H9 (cell line): ENCODE results near the gene NFKB1. TPM values are rescaled to one million over a fixed set of nuclear protein-coding genes. Genes with fewer than 3 reads are reported as not detected.

Experiments
- DNase-seq: peaks from one replicate; pipeline ENCODE4 v3.0.0-alpha.2; 2017
- H2AFZ ChIP-seq: one replicate; pipeline ENCODE4 v1.6.1; 2013; ENCODE audit warnings: mild to moderate bottlenecking, low read length, control low read depth, moderate library complexity
- H2AK5ac ChIP-seq: 2 replicates; pipeline ENCODE4 v1.6.1; 2013; ENCODE audit warnings: low read length, control low read depth, mixed read lengths; ENCODE audit not compliant: insufficient read length
- H2BK120ac ChIP-seq: one replicate; pipeline ENCODE4 v1.6.1; 2013; ENCODE audit warnings: low read depth, mild to moderate bottlenecking, low read length, control low read depth, inconsistent platforms; ENCODE audit not compliant: poor library complexity, severe bottlenecking
- H2BK12ac ChIP-seq: 2 replicates; pipeline ENCODE4 v1.6.1; 2013; ENCODE audit warnings: low read length, control low read depth, mixed read lengths, low read depth; ENCODE audit not compliant: insufficient read length
- H2BK15ac ChIP-seq: 2 replicates; pipeline ENCODE4 v1.6.1; 2013; ENCODE audit warnings: low read depth, low read length, control low read depth
- H2BK20ac ChIP-seq: one replicate; pipeline ENCODE4 v1.6.1; 2013; ENCODE audit warnings: low read depth, mild to moderate bottlenecking, low read length, control low read depth, inconsistent platforms; ENCODE audit not compliant: poor library complexity, severe bottlenecking
- H2BK5ac ChIP-seq: 2 replicates; pipeline ENCODE4 v1.6.1; 2013; ENCODE audit warnings: low read length, control low read depth, mixed read lengths; ENCODE audit not compliant: insufficient read length
- H3K14ac ChIP-seq: 2 replicates; pipeline ENCODE4 v1.6.1; 2013; ENCODE audit warnings: low read length, control low read depth; ENCODE audit not compliant: insufficient read depth
- H3K18ac ChIP-seq: 2 replicates; pipeline ENCODE4 v1.6.1; 2013; ENCODE audit warnings: low read depth, mild to moderate bottlenecking, mixed read lengths, low read length, control low read depth; ENCODE audit not compliant: insufficient read length
- H3K23ac ChIP-seq: 2 replicates; pipeline ENCODE4 v1.6.1; 2013; ENCODE audit warnings: low read length, control low read depth, mixed read lengths, low read depth; ENCODE audit not compliant: insufficient read length
- H3K23me2 ChIP-seq: 2 replicates; pipeline ENCODE4 v1.6.1; 2013; ENCODE audit warnings: low read depth, mild to moderate bottlenecking, mixed read lengths, low read length, control low read depth; ENCODE audit not compliant: insufficient read length, poor library complexity, severe bottlenecking
- H3K27ac ChIP-seq: 2 replicates; pipeline ENCODE4 v1.5.1; 2013; ENCODE audit warnings: low read length, control low read depth, mixed read lengths, low read depth; ENCODE audit not compliant: insufficient read length
- H3K27me3 ChIP-seq: 2 replicates; pipeline ENCODE4 v1.6.1; 2013; ENCODE audit warnings: low read length, control low read depth, inconsistent platforms; ENCODE audit not compliant: insufficient read depth
- H3K4ac ChIP-seq: 2 replicates; pipeline ENCODE4 v1.6.1; 2013; ENCODE audit warnings: low read depth, mild to moderate bottlenecking, control low read depth, inconsistent platforms, low read length, moderate library complexity
- H3K4me1 ChIP-seq: 2 replicates; pipeline ENCODE4 v1.6.1; 2013; ENCODE audit warnings: low read length, control low read depth, inconsistent platforms; ENCODE audit not compliant: insufficient read depth
- H3K4me2 ChIP-seq: 2 replicates; pipeline ENCODE4 v1.6.1; 2013; ENCODE audit warnings: low read length, control low read depth, mixed read lengths; ENCODE audit not compliant: insufficient read length, insufficient read depth
- H3K56ac ChIP-seq: 2 replicates; pipeline ENCODE4 v1.6.1; 2013; ENCODE audit warnings: low read depth, mild to moderate bottlenecking, mixed read lengths, low read length, control low read depth; ENCODE audit not compliant: insufficient read length
- H3K79me1 ChIP-seq: 2 replicates; pipeline ENCODE4 v1.6.1; 2013; ENCODE audit warnings: low read depth, mild to moderate bottlenecking, moderate library complexity, low read length, control low read depth, inconsistent platforms; ENCODE audit not compliant: insufficient read depth, poor library complexity, severe bottlenecking
- H3K79me2 ChIP-seq: 2 replicates; pipeline ENCODE4 v1.6.1; 2013; ENCODE audit warnings: low read length, control low read depth, inconsistent platforms; ENCODE audit not compliant: insufficient read depth
- H3K9ac ChIP-seq: 2 replicates; pipeline ENCODE4 v1.6.1; 2013; ENCODE audit warnings: low read length, control low read depth, mixed read lengths; ENCODE audit not compliant: insufficient read length; ENCODE audit errors: extremely low read depth
- H3K9me3 ChIP-seq: one replicate; pipeline ENCODE4 v1.6.1; 2013; ENCODE audit warnings: low read depth, low read length, inconsistent platforms; ENCODE audit not compliant: control insufficient read depth
- H3T11ph ChIP-seq: one replicate; pipeline ENCODE4 v1.6.1; 2013; ENCODE audit warnings: mild to moderate bottlenecking, low read length, control low read depth, inconsistent platforms
- H4K20me1 ChIP-seq: one replicate; pipeline ENCODE4 v1.6.1; 2013; ENCODE audit not compliant: control insufficient read depth, insufficient read length, insufficient read depth
- H4K5ac ChIP-seq: 2 replicates; pipeline ENCODE4 v1.6.1; 2013; ENCODE audit warnings: low read depth, mild to moderate bottlenecking, mixed read lengths, low read length, control low read depth; ENCODE audit not compliant: insufficient read length
- H4K8ac ChIP-seq: replicated peaks from 2 replicates; pipeline ENCODE4 v1.6.1; 2013; ENCODE audit warnings: low read length, control low read depth, mixed read lengths, low read depth; ENCODE audit not compliant: insufficient read length
- H4K91ac ChIP-seq: 2 replicates; pipeline ENCODE4 v1.6.1; 2013; ENCODE audit warnings: low read depth, mild to moderate bottlenecking, moderate library complexity, mixed read lengths, low read length, control low read depth; ENCODE audit not compliant: insufficient read length
- H3K27ac Mint-ChIP-seq, 3 experiments: 2 replicates in 2 of 3; 3 replicates in 1 of 3; pipeline ENCODE4 v1.8.0; 2020 to 2021; ENCODE audit warnings: mixed read lengths in 3 of 3, mild to moderate bottlenecking in 1 of 3, moderate library complexity in 1 of 3
- H3K27me3 Mint-ChIP-seq: 2 replicates; pipeline ENCODE4 v1.8.0; 2021; ENCODE audit warnings: low read depth, mild to moderate bottlenecking, moderate library complexity, mixed read lengths
- H3K36me3 Mint-ChIP-seq, 3 experiments: 2 replicates in 2 of 3; 3 replicates in 1 of 3; pipeline ENCODE4 v1.8.0; 2020 to 2021; ENCODE audit warnings: low read depth in 3 of 3, mixed read lengths in 3 of 3; ENCODE audit not compliant: insufficient read depth in 1 of 3
- H3K4me1 Mint-ChIP-seq, 2 experiments: 2 replicates each; pipeline ENCODE4 v1.8.0; 2020; ENCODE audit warnings: mixed read lengths in 2 of 2
- H3K4me3 Mint-ChIP-seq, 2 experiments: 2 replicates in 1 of 2; 3 replicates in 1 of 2; pipeline ENCODE4 v1.8.0; 2020 to 2021; ENCODE audit warnings: mild to moderate bottlenecking in 2 of 2, mixed read lengths in 2 of 2, moderate library complexity in 1 of 2
- H3K9me3 Mint-ChIP-seq, 2 experiments: 2 replicates in 1 of 2; 3 replicates in 1 of 2; pipeline ENCODE4 v1.8.0; 2020; ENCODE audit warnings: mild to moderate bottlenecking in 2 of 2, mixed read lengths in 2 of 2, moderate library complexity in 1 of 2
- WGBS: extraction: QIAGEN DNeasy Blood & Tissue Kit; methylation state at CpG from one replicate; pipeline ENCODE4 v1.1.7; 2013; ENCODE audit warnings: missing lambda C conversion rate, low lambda C conversion rate, mixed read lengths; ENCODE audit not compliant: insufficient read length; ENCODE audit errors: extremely low coverage; 5-methylcytosine and 5-hydroxymethylcytosine counted together
- total RNA-seq: library from RNA; stranded (reverse); gene quantifications from 2 replicates; pipeline ENCODE4 v1.2.1, GENCODE V29; 2021
- TF ChIP-seq, protein P1 (sequence below): fragments of 200-600 bp; sonication (generic); conservative IDR thresholded peaks from 3 replicates; pipeline ENCODE4 v1.8.0; 2021; ENCODE audit warnings: antibody characterized with exemption, mild to moderate bottlenecking

The NFKB1 gene
- total RNA-seq, 1 experiment from 2014 or later: 5.7 TPM

DNA sequence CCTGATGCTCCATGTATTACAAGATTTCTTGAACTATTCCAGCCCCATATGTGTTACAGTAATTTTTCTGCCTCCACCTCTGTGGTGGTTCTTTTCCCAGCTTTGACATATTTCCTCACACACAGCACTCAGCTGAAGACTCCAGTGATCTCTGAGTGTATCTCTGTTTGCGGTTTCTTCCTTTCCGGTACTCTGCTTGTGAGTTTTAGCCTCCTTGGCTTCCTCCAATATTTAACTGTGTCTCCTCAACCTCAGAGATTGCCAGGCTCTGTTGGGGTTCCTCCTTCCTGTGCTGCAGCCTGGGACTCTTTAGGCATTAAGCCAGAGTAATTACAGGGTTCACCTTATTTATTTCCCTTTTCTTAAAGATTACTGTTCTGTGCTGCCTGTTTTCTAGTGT lies 73.2 kb downstream of the NFKB1 start:
- WGBS: no CpG with 5 or more reads among the region's 2 CpGs
- Histone ChIP-seq H2AFZ (no peak overlapping the region), H3K4ac (no peak overlapping the region), H4K91ac (no peak overlapping the region), H3T11ph (no peak overlapping the region), H3K79me1 (no peaks in the 10 kb centered on the region), H2BK120ac (no peak overlapping the region), H2BK12ac (no peak overlapping the region), H2BK20ac (no peak overlapping the region), H3K23ac (no peak overlapping the region), H4K5ac (no peak overlapping the region), H3K4me2 (no peak overlapping the region), H2BK5ac (no peak overlapping the region), H2BK15ac (no peak overlapping the region), H3K23me2 (no peaks in the 10 kb centered on the region), H3K18ac (no peak overlapping the region), H3K14ac (no peak overlapping the region), H3K9me3 (no peaks in the 10 kb centered on the region), H4K8ac (no peak overlapping the region), H2AK5ac (no peak overlapping the region), H3K4me1 (peaks cover 3% of the 10 kb centered on the region; the same call in 1 of the 2 replicates), H3K27me3 (no peaks in the 10 kb centered on the region), H4K20me1 (no peaks in the 10 kb centered on the region), H3K56ac (no peak overlapping the region), H3K79me2 (no peaks in the 10 kb centered on the region; the same call in 1 of the 2 replicates), H3K27ac (no peak overlapping the region), H3K9ac (no peak overlapping the region)
- TF ChIP-seq, protein P1, sequence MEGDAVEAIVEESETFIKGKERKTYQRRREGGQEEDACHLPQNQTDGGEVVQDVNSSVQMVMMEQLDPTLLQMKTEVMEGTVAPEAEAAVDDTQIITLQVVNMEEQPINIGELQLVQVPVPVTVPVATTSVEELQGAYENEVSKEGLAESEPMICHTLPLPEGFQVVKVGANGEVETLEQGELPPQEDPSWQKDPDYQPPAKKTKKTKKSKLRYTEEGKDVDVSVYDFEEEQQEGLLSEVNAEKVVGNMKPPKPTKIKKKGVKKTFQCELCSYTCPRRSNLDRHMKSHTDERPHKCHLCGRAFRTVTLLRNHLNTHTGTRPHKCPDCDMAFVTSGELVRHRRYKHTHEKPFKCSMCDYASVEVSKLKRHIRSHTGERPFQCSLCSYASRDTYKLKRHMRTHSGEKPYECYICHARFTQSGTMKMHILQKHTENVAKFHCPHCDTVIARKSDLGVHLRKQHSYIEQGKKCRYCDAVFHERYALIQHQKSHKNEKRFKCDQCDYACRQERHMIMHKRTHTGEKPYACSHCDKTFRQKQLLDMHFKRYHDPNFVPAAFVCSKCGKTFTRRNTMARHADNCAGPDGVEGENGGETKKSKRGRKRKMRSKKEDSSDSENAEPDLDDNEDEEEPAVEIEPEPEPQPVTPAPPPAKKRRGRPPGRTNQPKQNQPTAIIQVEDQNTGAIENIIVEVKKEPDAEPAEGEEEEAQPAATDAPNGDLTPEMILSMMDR: no peak
- DNase-seq: no peak
- Mint-ChIP-seq H3K9me3 (peaks cover 3 to 4% of the 10 kb centered on the region in 2 experiments; a peak in 2 of 5 replicates), H3K27ac (peak overlapping the region in 1 of 3 experiments; percentile 72; a peak in 2 of 7 replicates), H3K27me3 (no peaks in the 10 kb centered on the region), H3K36me3 (peaks cover 0 to 4% (median 0%) of the 10 kb centered on the region in 3 experiments; a peak in 2 of 7 replicates), H3K4me3 (no peak overlapping the region), H3K4me1 (peaks cover 10 to 19% of the 10 kb centered on the region in 2 experiments)
